ENCODE results near the gene DNAJC5G. TPM values are rescaled to one million over a fixed set of nuclear protein-coding genes. Genes with fewer than 3 reads are reported as not detected.

DNAJC5G gene
- total RNA-seq (not detected), total RNA-seq (0 to 0.21 (median 0) reads per million in 29 experiments)
- total RNA-seq (2013), result not detected

GRCh38 chr2:27275211-27276150 is at the start of gene DNAJC5G:
Gene DNAJC5G (plus strand): TSS chr2:27275433. CDS start chr2:27276729, 1,296 bp downstream.
- H3K27ac Mint-ChIP-seq, result no peak within 1 kb of the TSS
- WGBS (ENCODE audit: insufficient coverage), result 86% methylated on average over 20 of the region's 39 CpGs
- no peak within 1 kb of the TSS for H3K4me3 ChIP-seq (ENCODE audit: control insufficient read depth in 1 of 2, extremely low read depth in 1 of 2, low read length in 1 of 2)
- no peaks in the 10 kb centered on the region for H3K9me3 Mint-ChIP-seq
- CTCF ChIA-PET, result no interaction called here
- ATAC-seq (replicated peaks in 1 of 4), result no peak
- peaks cover 1 to 14% of the 10 kb centered on the region in 2 experiments for H3K27me3 ChIP-seq (replicated peaks in 1 of 2; ENCODE audit: control insufficient read depth in 2 of 2, extremely low read depth in 1 of 2, insufficient read depth in 2 of 2, low read length in 1 of 2)
- H3K36me3 ChIP-seq (ENCODE audit: control insufficient read depth in 2 of 2, extremely low read depth in 1 of 2, insufficient read depth in 1 of 2, low read length in 1 of 2), result no peaks in the 10 kb centered on the region
- POLR2A ChIA-PET, result interaction anchor here in 1 of 2 donors (0.7 kb wide), 1 partner anchor 27 kb away, joined by 3 read pairs; no protein-coding TSS in a partner anchor
- H3K4me1 Mint-ChIP-seq, result peaks cover 2 to 6% (median 2%) of the 10 kb centered on the region in 3 donors
- H3K27me3 Mint-ChIP-seq, result peaks cover 15 to 20% of the 10 kb centered on the region in 2 donors
- H3K9me3 ChIP-seq, result no peaks in the 10 kb centered on the region
- no peak within 1 kb of the TSS for H3K27ac ChIP-seq (ENCODE audit: low read length)
- no peak within 1 kb of the TSS for H3K4me3 Mint-ChIP-seq
- H3K4me1 ChIP-seq (ENCODE audit: control insufficient read depth in 1 of 2, extremely low read depth in 1 of 2, insufficient read depth in 2 of 2, low read length in 2 of 2), result peaks cover 0 to 2% of the 10 kb centered on the region in 2 experiments
- DNase-seq, result no peak
- no peaks in the 10 kb centered on the region for H3K36me3 Mint-ChIP-seq

DNA sequence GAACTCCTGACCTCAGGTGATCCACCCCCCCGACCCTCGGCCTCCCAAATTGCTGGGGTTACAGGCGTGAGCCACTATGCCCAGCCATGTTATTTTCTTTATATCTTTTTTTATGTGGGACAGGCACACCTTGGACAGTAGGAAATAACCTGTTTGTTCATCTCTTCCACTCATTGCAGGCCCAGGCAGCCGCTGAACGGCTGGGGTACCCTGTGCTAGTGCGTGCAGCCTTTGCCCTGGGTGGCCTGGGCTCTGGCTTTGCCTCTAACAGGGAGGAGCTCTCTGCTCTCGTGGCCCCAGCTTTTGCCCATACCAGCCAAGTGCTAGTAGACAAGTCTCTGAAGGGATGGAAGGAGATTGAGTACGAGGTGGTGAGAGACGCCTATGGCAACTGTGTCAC is 49.7 kb upstream of the DNAJC5G start:
- no peaks in the 10 kb centered on the region for H3K4me1 ChIP-seq (ENCODE audit: control insufficient read depth in 1 of 2, extremely low read depth in 1 of 2, insufficient read depth in 2 of 2, low read length in 2 of 2)
- DNase-seq (no peak), ATAC-seq (replicated peaks in 1 of 4) (no peak)
- POLR2A ChIA-PET, result interaction anchor here in 1 of 2 donors (0.6 kb wide), 1 partner anchor 56 kb away, joined by 3 read pairs; no protein-coding TSS in a partner anchor
- 92% methylated on average over 4 of the region's 9 CpGs for WGBS (ENCODE audit: insufficient coverage)
- no peaks in the 10 kb centered on the region for H3K27me3 Mint-ChIP-seq
- no peaks in the 10 kb centered on the region for H3K9me3 ChIP-seq
- no peak overlapping the region for H3K4me3 ChIP-seq (ENCODE audit: control insufficient read depth in 1 of 2, extremely low read depth in 1 of 2, low read length in 1 of 2)
- peaks cover 3 to 64% of the 10 kb centered on the region in 2 donors for H3K36me3 ChIP-seq (ENCODE audit: control insufficient read depth in 2 of 2, extremely low read depth in 1 of 2, insufficient read depth in 1 of 2, low read length in 1 of 2)
- H3K36me3 Mint-ChIP-seq, result peaks cover 58% of the 10 kb centered on the region
- CTCF ChIA-PET, result no interaction called here
- H3K27ac Mint-ChIP-seq, result no peak overlapping the region
- H3K4me3 Mint-ChIP-seq, result no peak overlapping the region
- H3K4me1 Mint-ChIP-seq, result peaks cover 0 to 5% (median 4%) of the 10 kb centered on the region in 3 donors
- H3K9me3 Mint-ChIP-seq, result no peaks in the 10 kb centered on the region
- no peak overlapping the region for H3K27ac ChIP-seq (ENCODE audit: low read length)
- no peaks in the 10 kb centered on the region for H3K27me3 ChIP-seq (replicated peaks in 1 of 2; ENCODE audit: control insufficient read depth in 2 of 2, extremely low read depth in 1 of 2, insufficient read depth in 2 of 2, low read length in 1 of 2)

DNA sequence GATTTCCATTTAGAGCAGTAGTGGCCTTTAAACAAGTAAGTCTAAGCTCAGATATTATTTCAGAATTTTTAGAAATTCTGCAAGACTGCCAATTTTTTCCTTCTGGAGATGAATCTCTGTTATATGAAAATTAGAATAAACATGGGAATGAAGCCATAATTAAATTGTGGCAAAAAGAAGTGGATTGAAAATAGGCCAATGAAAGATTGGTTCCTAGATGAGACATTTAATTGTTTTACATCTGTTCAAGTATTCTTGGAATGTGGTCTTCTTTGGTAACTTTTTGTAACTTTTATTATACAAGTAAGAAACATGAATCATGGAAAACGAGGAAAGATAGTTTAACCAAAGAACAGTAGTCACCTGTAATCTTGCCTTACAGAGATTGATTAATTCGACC is 47.7 kb upstream of the DNAJC5G start:
- Mint-ChIP-seq H3K4me1 (no peaks in the 10 kb centered on the region), H3K27ac (no peak overlapping the region), H3K4me3 (no peak overlapping the region), H3K36me3 (peaks cover 59% of the 10 kb centered on the region), H3K27me3 (no peaks in the 10 kb centered on the region), H3K9me3 (no peaks in the 10 kb centered on the region)
- H3K4me1 ChIP-seq (ENCODE audit: control insufficient read depth in 1 of 2, extremely low read depth in 1 of 2, insufficient read depth in 2 of 2, low read length in 2 of 2), result no peaks in the 10 kb centered on the region
- H3K9me3 ChIP-seq, result no peaks in the 10 kb centered on the region
- WGBS (ENCODE audit: insufficient coverage), result no CpG with 5 or more reads among the region's 2 CpGs
- ChIA-PET CTCF (no interaction called here), POLR2A (interaction anchor here in 1 of 2 donors (0.7 kb wide), 1 partner anchor 96 kb away, joined by 3 read pairs; no protein-coding TSS in a partner anchor)
- H3K36me3 ChIP-seq (ENCODE audit: control insufficient read depth in 2 of 2, extremely low read depth in 1 of 2, insufficient read depth in 1 of 2, low read length in 1 of 2), result peaks cover 12 to 74% of the 10 kb centered on the region in 2 donors
- no peak overlapping the region for H3K27ac ChIP-seq (ENCODE audit: low read length)
- ATAC-seq (replicated peaks in 1 of 4), result no peak
- no peak overlapping the region for H3K4me3 ChIP-seq (ENCODE audit: control insufficient read depth in 1 of 2, extremely low read depth in 1 of 2, low read length in 1 of 2)
- H3K27me3 ChIP-seq (replicated peaks in 1 of 2; ENCODE audit: control insufficient read depth in 2 of 2, extremely low read depth in 1 of 2, insufficient read depth in 2 of 2, low read length in 1 of 2), result no peaks in the 10 kb centered on the region
- no peak for DNase-seq

- Mint-ChIP-seq H3K36me3 (peaks cover 65% of the 10 kb centered on the region), H3K27ac (no peak overlapping the region), H3K4me3 (no peak overlapping the region), H3K9me3 (no peaks in the 10 kb centered on the region), H3K4me1 (no peaks in the 10 kb centered on the region), H3K27me3 (no peaks in the 10 kb centered on the region)
- no peaks in the 10 kb centered on the region for H3K4me1 ChIP-seq (ENCODE audit: control insufficient read depth in 1 of 2, extremely low read depth in 1 of 2, insufficient read depth in 2 of 2, low read length in 2 of 2)
- no peaks in the 10 kb centered on the region for H3K9me3 ChIP-seq
- H3K4me3 ChIP-seq (ENCODE audit: control insufficient read depth in 1 of 2, extremely low read depth in 1 of 2, low read length in 1 of 2), result no peak overlapping the region
- peaks cover 31 to 76% of the 10 kb centered on the region in 2 donors for H3K36me3 ChIP-seq (ENCODE audit: control insufficient read depth in 2 of 2, extremely low read depth in 1 of 2, insufficient read depth in 1 of 2, low read length in 1 of 2)
- ChIA-PET CTCF (no interaction called here), POLR2A (interaction anchor here in 1 of 2 donors (0.5 kb wide), 1 partner anchor 95 kb away, joined by 8 read pairs; no protein-coding TSS in a partner anchor)
- H3K27me3 ChIP-seq (replicated peaks in 1 of 2; ENCODE audit: control insufficient read depth in 2 of 2, extremely low read depth in 1 of 2, insufficient read depth in 2 of 2, low read length in 1 of 2), result no peaks in the 10 kb centered on the region
- WGBS (ENCODE audit: insufficient coverage), result 94% methylated on average over 13 of the region's 13 CpGs
- no peak for DNase-seq
- H3K27ac ChIP-seq (ENCODE audit: low read length), result no peak overlapping the region
- ATAC-seq (replicated peaks in 1 of 4), result no peak
These were observed 43.3 kb upstream of the DNAJC5G start for GRCh38 chr2:27231921-27232320.

DNA sequence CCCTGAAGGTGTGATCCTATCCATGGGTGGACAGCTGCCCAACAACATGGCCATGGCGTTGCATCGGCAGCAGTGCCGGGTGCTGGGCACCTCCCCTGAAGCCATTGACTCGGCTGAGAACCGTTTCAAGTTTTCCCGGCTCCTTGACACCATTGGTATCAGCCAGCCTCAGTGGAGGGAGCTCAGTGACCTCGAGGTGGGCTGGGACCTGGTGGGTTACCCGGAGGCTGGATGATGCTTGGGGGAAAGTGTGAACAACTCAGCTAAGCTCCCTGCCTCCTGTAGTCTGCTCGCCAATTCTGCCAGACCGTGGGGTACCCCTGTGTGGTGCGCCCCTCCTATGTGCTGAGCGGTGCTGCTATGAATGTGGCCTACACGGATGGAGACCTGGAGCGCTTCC is 41.9 kb upstream of the DNAJC5G start:
- H3K27me3 Mint-ChIP-seq, result no peaks in the 10 kb centered on the region
- Histone ChIP-seq H3K4me3 (ENCODE audit: control insufficient read depth in 1 of 2, extremely low read depth in 1 of 2, low read length in 1 of 2) (no peak overlapping the region), H3K27ac (ENCODE audit: low read length) (no peak overlapping the region), H3K9me3 (no peaks in the 10 kb centered on the region), H3K27me3 (replicated peaks in 1 of 2; ENCODE audit: control insufficient read depth in 2 of 2, extremely low read depth in 1 of 2, insufficient read depth in 2 of 2, low read length in 1 of 2) (no peaks in the 10 kb centered on the region), H3K36me3 (ENCODE audit: control insufficient read depth in 2 of 2, extremely low read depth in 1 of 2, insufficient read depth in 1 of 2, low read length in 1 of 2) (peaks cover 41 to 79% of the 10 kb centered on the region in 2 donors), H3K4me1 (ENCODE audit: control insufficient read depth in 1 of 2, extremely low read depth in 1 of 2, insufficient read depth in 2 of 2, low read length in 2 of 2) (no peaks in the 10 kb centered on the region)
- CTCF ChIA-PET, result no interaction called here
- H3K36me3 Mint-ChIP-seq, result peaks cover 58% of the 10 kb centered on the region
- ATAC-seq (replicated peaks in 1 of 4) (no peak), DNase-seq (no peak)
- H3K4me3 Mint-ChIP-seq, result no peak overlapping the region
- H3K4me1 Mint-ChIP-seq, result no peaks in the 10 kb centered on the region
- no peaks in the 10 kb centered on the region for H3K9me3 Mint-ChIP-seq
- no peak overlapping the region for H3K27ac Mint-ChIP-seq
- POLR2A ChIA-PET, result no interaction called here
- WGBS (ENCODE audit: insufficient coverage), result 94% methylated on average over 12 of the region's 14 CpGs

- no peaks in the 10 kb centered on the region for H3K4me1 Mint-ChIP-seq
- ATAC-seq (replicated peaks in 1 of 4), result no peak
- no peak overlapping the region for H3K4me3 Mint-ChIP-seq
These were observed 39.1 kb upstream of the DNAJC5G start for GRCh38 chr2:27236136-27236535.

More at GRCh38 chr2:27236136-27236535, 39.1 kb upstream of the DNAJC5G start:
- no peaks in the 10 kb centered on the region for H3K9me3 ChIP-seq
- H3K27me3 Mint-ChIP-seq, result no peaks in the 10 kb centered on the region
- no peaks in the 10 kb centered on the region for H3K9me3 Mint-ChIP-seq
- H3K27ac ChIP-seq (ENCODE audit: low read length), result no peak overlapping the region
- H3K4me1 ChIP-seq (ENCODE audit: control insufficient read depth in 1 of 2, extremely low read depth in 1 of 2, insufficient read depth in 2 of 2, low read length in 2 of 2), result no peaks in the 10 kb centered on the region
- ChIA-PET POLR2A (interaction anchor here (0.6 kb wide), 2 partner anchors 151 to 166 kb away, joined by 3 to 4 read pairs; no protein-coding TSS in a partner anchor), CTCF (interaction anchor here in 1 of 2 donors (0.6 kb wide), 1 partner anchor 219 kb away, joined by 3 read pairs; no protein-coding TSS in a partner anchor)
- H3K27ac Mint-ChIP-seq, result no peak overlapping the region
- DNase-seq, result no peak
- no peaks in the 10 kb centered on the region for H3K27me3 ChIP-seq (replicated peaks in 1 of 2; ENCODE audit: control insufficient read depth in 2 of 2, extremely low read depth in 1 of 2, insufficient read depth in 2 of 2, low read length in 1 of 2)
- H3K36me3 Mint-ChIP-seq, result peaks cover 72% of the 10 kb centered on the region
- H3K36me3 ChIP-seq (ENCODE audit: control insufficient read depth in 2 of 2, extremely low read depth in 1 of 2, insufficient read depth in 1 of 2, low read length in 1 of 2), result peaks cover 61 to 96% of the 10 kb centered on the region in 2 donors
- H3K4me3 ChIP-seq (ENCODE audit: control insufficient read depth in 1 of 2, extremely low read depth in 1 of 2, low read length in 1 of 2), result no peak overlapping the region
- WGBS (ENCODE audit: insufficient coverage), result over 99% methylated on average over 11 of the region's 12 CpGs

All from T-cell (primary cell).